Measurements from ENCODE around the gene DOCK10.

Gene DOCK10

GRCh38 chr2:224764565-224765236 is 277.6 kb downstream of the DOCK10 start:
- no peak overlapping the region for H3K4me3 ChIP-seq (ENCODE audit: low read depth, low read length)
- DNase-seq (ENCODE audit: low read depth): no peak

GRCh38 chr2:224757934-224758548 is 284.2 kb downstream of the DOCK10 start:
- DNase-seq (ENCODE audit: low read depth): no peak
- no peak overlapping the region for H3K4me3 ChIP-seq (ENCODE audit: low read depth, low read length)

GRCh38 chr2:224753743-224754540 is 288.3 kb downstream of the DOCK10 start:
- peak; percentile 94 for DNase-seq (ENCODE audit: low read depth)
- no peak overlapping the region for H3K4me3 ChIP-seq (ENCODE audit: low read depth, low read length)

GRCh38 chr2:224751996-224752698 is 290.1 kb downstream of the DOCK10 start:
- no peak overlapping the region for H3K4me3 ChIP-seq (ENCODE audit: low read depth, low read length)
- DNase-seq (ENCODE audit: low read depth): no peak

- DNase-seq (ENCODE audit: low read depth): no peak
- no peak overlapping the region for H3K4me3 ChIP-seq (ENCODE audit: low read depth, low read length)
Observed at GRCh38 chr2:224749136-224749535, 293.1 kb downstream of the DOCK10 start.

GRCh38 chr2:224747765-224748164 is 294.5 kb downstream of the DOCK10 start:
- H3K4me3 ChIP-seq (ENCODE audit: low read depth, low read length): no peak overlapping the region
- no peak for DNase-seq (ENCODE audit: low read depth)

- DNase-seq (ENCODE audit: low read depth): no peak
- H3K4me3 ChIP-seq (ENCODE audit: low read depth, low read length): no peak overlapping the region
Observed at GRCh38 chr2:224736227-224736626, 306.0 kb downstream of the DOCK10 start.

- DNase-seq (ENCODE audit: low read depth): no peak
Observed at GRCh38 chr2:224734949-224735348, 307.3 kb downstream of the DOCK10 start.

GRCh38 chr2:224731665-224732064 is 310.6 kb downstream of the DOCK10 start:
- no peak for DNase-seq (ENCODE audit: low read depth)
- no peak overlapping the region for H3K4me3 ChIP-seq (ENCODE audit: low read depth, low read length)

More at GRCh38 chr2:224734949-224735348, 307.3 kb downstream of the DOCK10 start:
- H3K4me3 ChIP-seq (ENCODE audit: low read depth, low read length): no peak overlapping the region

- no peak for DNase-seq (ENCODE audit: low read depth)
- no peak overlapping the region for H3K4me3 ChIP-seq (ENCODE audit: low read depth, low read length)
Observed at GRCh38 chr2:224729435-224729834, 312.8 kb downstream of the DOCK10 start.

- H3K4me3 ChIP-seq (ENCODE audit: low read depth, low read length): no peak overlapping the region
- DNase-seq (ENCODE audit: low read depth): no peak
Observed at GRCh38 chr2:224724331-224724730, 317.9 kb downstream of the DOCK10 start.

GRCh38 chr2:224723586-224724217 is 318.6 kb downstream of the DOCK10 start:
- DNase-seq (ENCODE audit: low read depth): no peak
- no peak overlapping the region for H3K4me3 ChIP-seq (ENCODE audit: low read depth, low read length)

- no peak overlapping the region for H3K4me3 ChIP-seq (ENCODE audit: low read depth, low read length)
- no peak for DNase-seq (ENCODE audit: low read depth)
Observed at GRCh38 chr2:224722770-224723169, 319.5 kb downstream of the DOCK10 start.

GRCh38 chr2:224722250-224722649 is 320.0 kb downstream of the DOCK10 start:
- H3K4me3 ChIP-seq (ENCODE audit: low read depth, low read length): no peak overlapping the region
- peak; percentile 36 for DNase-seq (ENCODE audit: low read depth)

GRCh38 chr2:224716921-224717320 is 325.3 kb downstream of the DOCK10 start:
- no peak for DNase-seq (ENCODE audit: low read depth)
- no peak overlapping the region for H3K4me3 ChIP-seq (ENCODE audit: low read depth, low read length)

- no peak for DNase-seq (ENCODE audit: low read depth)
- no peak within 1 kb of the TSS for H3K4me3 ChIP-seq (ENCODE audit: low read depth, low read length)
Observed at GRCh38 chr2:224716201-224716600, 326.1 kb downstream of the DOCK10 start, which contains the start of gene CCDC195. CCDC195 (minus strand) TSS chr2:224716365; CDS start chr2:224716365, 0 bp downstream.

Measured in skeletal muscle cell (primary cell).